ENCODE data around the gene EMP3. TPM values are rescaled to one million over a fixed set of nuclear protein-coding genes. Genes with fewer than 3 reads are reported as not detected.
"Not testable (repeated sequence)": the region's sequence is repeated elsewhere in the genome, so short reads cannot be mapped to it uniquely, and the experiment has no call there.

The EMP3 gene
- total and polyA plus RNA-seq, 9 of the 15 experiments (the other 6 are each of a cell fraction or from before 2014, with no cell fraction given) = 123 to 386 (median 296) TPM

GRCh38 chr19:48315712-48316111 lies 9.6 kb upstream of the EMP3 start:
- no peak overlapping the region for H2AFZ ChIP-seq (ENCODE audit: low read depth, low read length)
- H3K9me3 ChIP-seq (replicated peaks; ENCODE audit: control insufficient read depth, insufficient read depth, low read depth, low read length) = no peaks in the 10 kb centered on the region
- TF ChIP-seq, protein P1, sequence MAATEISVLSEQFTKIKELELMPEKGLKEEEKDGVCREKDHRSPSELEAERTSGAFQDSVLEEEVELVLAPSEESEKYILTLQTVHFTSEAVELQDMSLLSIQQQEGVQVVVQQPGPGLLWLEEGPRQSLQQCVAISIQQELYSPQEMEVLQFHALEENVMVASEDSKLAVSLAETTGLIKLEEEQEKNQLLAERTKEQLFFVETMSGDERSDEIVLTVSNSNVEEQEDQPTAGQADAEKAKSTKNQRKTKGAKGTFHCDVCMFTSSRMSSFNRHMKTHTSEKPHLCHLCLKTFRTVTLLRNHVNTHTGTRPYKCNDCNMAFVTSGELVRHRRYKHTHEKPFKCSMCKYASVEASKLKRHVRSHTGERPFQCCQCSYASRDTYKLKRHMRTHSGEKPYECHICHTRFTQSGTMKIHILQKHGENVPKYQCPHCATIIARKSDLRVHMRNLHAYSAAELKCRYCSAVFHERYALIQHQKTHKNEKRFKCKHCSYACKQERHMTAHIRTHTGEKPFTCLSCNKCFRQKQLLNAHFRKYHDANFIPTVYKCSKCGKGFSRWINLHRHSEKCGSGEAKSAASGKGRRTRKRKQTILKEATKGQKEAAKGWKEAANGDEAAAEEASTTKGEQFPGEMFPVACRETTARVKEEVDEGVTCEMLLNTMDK (IDR thresholded peaks at IDR 0.05; ENCODE audit: borderline replicate concordance, insufficient read depth, low read depth, low read length, poor library complexity, severe bottlenecking) = no peak
- no peak for TF ChIP-seq ZMIZ1 (IDR thresholded peaks at IDR 0.05; ENCODE audit: low read depth in 2 of 2, low read length in 2 of 2)
- no peak overlapping the region for H3K27ac ChIP-seq (ENCODE audit: extremely low read depth, low read depth, low read length)
- POLR2A ChIA-PET = no interaction called here
- no peak for DNase-seq (ENCODE audit: extremely low read depth in 1 of 4, low spot score in 3 of 4)
- FAIRE-seq = no peak
- H4K20me1 ChIP-seq (replicated peaks; ENCODE audit: control insufficient read depth, insufficient read depth, low read length) = no peaks in the 10 kb centered on the region
- intact Hi-C loops (cut with micrococcal nuclease) = loop anchor here (2.0 kb wide), 1 partner anchor 17 kb away; no protein-coding TSS in a partner anchor
- in situ Hi-C loops (cut with MboI) = loop anchor here (5.0 kb wide), 1 partner anchor 272 kb away; no protein-coding TSS in a partner anchor
- peaks cover 12 to 14% of the 10 kb centered on the region in 2 experiments for H3K4me1 ChIP-seq (replicated peaks in 1 of 2; ENCODE audit: control insufficient read depth in 2 of 2, insufficient read depth in 2 of 2, low read length in 2 of 2)
- BruUV-seq (replicated peaks) = no TSS peak
- H3K4me3 ChIP-seq = no peak overlapping the region
- H3K79me2 ChIP-seq (ENCODE audit: control insufficient read depth, insufficient read depth, low read length) = no peaks in the 10 kb centered on the region
- WGBS (ENCODE audit: insufficient coverage, low coverage, missing lambda C conversion rate) = 52% methylated on average over 7 of the region's 7 CpGs
- H3K4me2 ChIP-seq (ENCODE audit: insufficient read depth, low read length) = no peak overlapping the region
- ATAC-seq = no peak
- no peaks in the 10 kb centered on the region for H3K36me3 ChIP-seq (ENCODE audit: control insufficient read depth, insufficient read depth, low read length)
- CTCF ChIA-PET (ENCODE audit: low intra/inter-chr PET ratio) = interaction anchor here (0.6 kb wide), 1 partner anchor 50 kb away, joined by 3 read pairs; no protein-coding TSS in a partner anchor
- no peaks in the 10 kb centered on the region for H3K9me1 ChIP-seq (ENCODE audit: control insufficient read depth, insufficient read depth, low read length)
- H3K27me3 ChIP-seq (ENCODE audit: control insufficient read depth in 2 of 2, insufficient read depth in 2 of 2, low read length in 2 of 2) = no peaks in the 10 kb centered on the region; a peak in 1 of 5 replicates
- no peak overlapping the region for H3K9ac ChIP-seq (ENCODE audit: insufficient read depth in 1 of 2, low read depth in 2 of 2, low read length in 2 of 2)

DNA sequence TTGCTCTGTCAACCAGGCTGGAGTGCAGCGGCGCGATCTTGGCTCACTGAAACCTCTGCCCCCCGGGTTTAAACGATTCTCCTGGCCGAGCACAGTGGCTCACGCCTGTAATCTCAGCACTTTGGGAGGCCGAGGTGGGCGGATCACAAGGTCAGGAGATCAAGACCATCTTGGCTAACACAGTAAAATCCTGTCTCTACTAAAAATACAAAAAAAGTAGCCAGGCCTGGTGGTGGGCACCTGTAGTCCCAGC lies 7.7 kb upstream of the EMP3 start:
- H3K79me2 ChIP-seq (ENCODE audit: control insufficient read depth, insufficient read depth, low read length); H3K9me3 ChIP-seq (replicated peaks; ENCODE audit: control insufficient read depth, insufficient read depth, low read depth, low read length); H2AFZ ChIP-seq (ENCODE audit: low read depth, low read length); H3K9me1 ChIP-seq (ENCODE audit: control insufficient read depth, insufficient read depth, low read length); ATAC-seq; H3K9ac ChIP-seq (ENCODE audit: insufficient read depth in 1 of 2, low read depth in 2 of 2, low read length in 2 of 2); DNase-seq (ENCODE audit: extremely low read depth in 1 of 4, low spot score in 3 of 4); FAIRE-seq; BruUV-seq (replicated peaks); H3K4me3 ChIP-seq; H3K36me3 ChIP-seq (ENCODE audit: control insufficient read depth, insufficient read depth, low read length); H4K20me1 ChIP-seq (replicated peaks; ENCODE audit: control insufficient read depth, insufficient read depth, low read length); intact Hi-C loops (cut with micrococcal nuclease); H3K27me3 ChIP-seq (ENCODE audit: control insufficient read depth in 2 of 2, insufficient read depth in 2 of 2, low read length in 2 of 2); H3K4me2 ChIP-seq (ENCODE audit: insufficient read depth, low read length); H3K27ac ChIP-seq (ENCODE audit: extremely low read depth, low read depth, low read length): not testable (repeated sequence)
- ChIA-PET CTCF (ENCODE audit: low intra/inter-chr PET ratio) (interaction anchor here (1.6 kb wide), 1 partner anchor 15 kb away, joined by 5 read pairs; no protein-coding TSS in a partner anchor), POLR2A (interaction anchor here (1.0 to 2.3 kb wide), 3 partner anchors 8 to 62 kb away, joined by 5 to 10 read pairs (median 6); partner anchors contain the start of gene CARD8)
- H3K4me1 ChIP-seq (replicated peaks in 1 of 2; ENCODE audit: control insufficient read depth in 2 of 2, insufficient read depth in 2 of 2, low read length in 2 of 2) = peaks cover 17 to 33% of the 10 kb centered on the region in 2 experiments
- in situ Hi-C loops (cut with MboI) = loop anchor here (5.0 kb wide), 1 partner anchor 270 kb away; no protein-coding TSS in a partner anchor
- WGBS (ENCODE audit: insufficient coverage, low coverage, missing lambda C conversion rate) = 49% methylated on average over 9 of the region's 9 CpGs

Data from K562 (cell line).